ENCODE measurements around the gene TMEFF2. TPM values are rescaled to one million over a fixed set of nuclear protein-coding genes. Genes with fewer than 3 reads are reported as not detected.

TMEFF2 gene, protein sequence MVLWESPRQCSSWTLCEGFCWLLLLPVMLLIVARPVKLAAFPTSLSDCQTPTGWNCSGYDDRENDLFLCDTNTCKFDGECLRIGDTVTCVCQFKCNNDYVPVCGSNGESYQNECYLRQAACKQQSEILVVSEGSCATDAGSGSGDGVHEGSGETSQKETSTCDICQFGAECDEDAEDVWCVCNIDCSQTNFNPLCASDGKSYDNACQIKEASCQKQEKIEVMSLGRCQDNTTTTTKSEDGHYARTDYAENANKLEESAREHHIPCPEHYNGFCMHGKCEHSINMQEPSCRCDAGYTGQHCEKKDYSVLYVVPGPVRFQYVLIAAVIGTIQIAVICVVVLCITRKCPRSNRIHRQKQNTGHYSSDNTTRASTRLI
- not detected for total RNA-seq

DNA sequence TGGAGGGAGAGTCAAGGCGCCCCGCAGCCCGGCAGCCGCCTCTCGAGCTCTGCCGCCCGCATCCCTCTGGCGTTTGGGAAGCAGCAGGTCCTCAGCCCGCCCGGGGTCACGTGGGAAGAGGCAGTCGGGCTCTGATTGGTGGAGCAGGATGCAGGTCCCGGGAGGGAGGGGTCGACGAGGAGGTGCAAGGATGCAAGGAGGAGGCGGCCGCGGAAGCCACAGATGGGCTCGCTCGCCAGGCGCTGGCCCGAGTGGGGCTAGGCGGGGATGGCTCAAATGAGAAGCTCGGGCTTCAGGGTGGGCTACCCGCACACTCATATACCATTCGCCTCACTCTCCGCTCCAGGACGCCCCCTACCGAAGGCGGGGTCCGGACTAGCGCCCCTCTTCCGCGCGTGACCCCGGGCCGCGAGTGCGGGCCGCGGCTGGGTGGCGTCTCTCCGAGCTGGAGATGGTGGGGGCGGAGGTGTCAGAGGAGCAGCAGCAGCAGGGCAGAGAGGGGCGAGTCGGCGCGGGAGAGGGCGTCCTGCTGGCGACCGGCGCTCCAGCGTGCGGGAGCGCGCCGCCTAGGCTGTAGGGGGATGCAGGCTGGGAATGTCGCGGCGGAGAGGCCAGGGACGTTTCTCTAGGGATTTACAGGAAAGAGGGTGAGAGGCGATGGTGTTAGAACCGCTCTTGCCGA, at the start of gene TMEFF2:
TSS of gene TMEFF2 (minus strand) at position 68 of the 682 bp plus-strand sequence. CDS start 409 bp downstream, outside the sequence.
- peak; percentile 64 for DNase-seq (ENCODE audit: low spot score)

DNA sequence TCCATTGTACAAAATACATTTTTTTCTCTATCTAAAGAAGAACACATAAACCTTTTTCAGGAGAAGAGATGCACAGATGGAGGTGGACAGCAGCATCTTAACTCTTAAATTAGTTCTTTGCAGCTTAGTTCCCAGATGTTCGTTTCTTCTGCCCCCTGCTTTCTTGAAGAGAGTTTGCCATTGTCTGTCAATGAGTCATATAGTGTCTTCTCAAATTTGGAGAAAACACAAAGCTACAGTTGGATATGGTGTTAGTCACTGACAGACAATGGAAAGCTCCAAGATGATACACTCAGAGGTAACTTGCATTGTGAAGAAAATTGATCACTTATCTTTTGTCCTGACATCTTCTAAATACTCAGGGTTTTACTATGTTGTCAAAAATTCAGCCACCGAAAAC, 48.8 kb upstream of the TMEFF2 start:
- intact Hi-C loops (cut with DNase I): no loop called here
- DNase-seq (ENCODE audit: low spot score) (no peak), ATAC-seq (no peak)

More for the DNA sequence above, at the start of gene TMEFF2:
- intact Hi-C loops (cut with DNase I): no loop called here
- peak; percentile 76 for ATAC-seq

DNA sequence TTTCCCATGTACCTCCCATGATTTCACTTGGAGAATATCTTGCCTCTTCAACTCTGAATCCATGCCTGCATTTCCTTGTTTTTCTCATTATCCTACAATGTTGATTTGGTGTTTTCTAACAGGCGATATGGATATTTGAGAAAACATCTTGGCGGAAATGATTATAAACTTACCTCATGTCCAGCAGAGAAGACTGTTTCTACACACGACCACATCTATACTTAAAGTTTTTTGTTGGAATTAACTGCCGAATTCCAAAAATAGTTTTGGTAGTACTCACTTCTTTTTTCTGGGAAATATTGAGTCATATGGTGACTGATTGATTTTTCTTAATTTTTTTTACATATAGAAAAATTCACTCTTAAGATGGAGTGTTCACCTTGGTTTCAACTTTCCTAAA, 41.4 kb upstream of the TMEFF2 start:
- ATAC-seq (no peak), DNase-seq (ENCODE audit: low spot score) (no peak)
- intact Hi-C loops (cut with DNase I): no loop called here

DNA sequence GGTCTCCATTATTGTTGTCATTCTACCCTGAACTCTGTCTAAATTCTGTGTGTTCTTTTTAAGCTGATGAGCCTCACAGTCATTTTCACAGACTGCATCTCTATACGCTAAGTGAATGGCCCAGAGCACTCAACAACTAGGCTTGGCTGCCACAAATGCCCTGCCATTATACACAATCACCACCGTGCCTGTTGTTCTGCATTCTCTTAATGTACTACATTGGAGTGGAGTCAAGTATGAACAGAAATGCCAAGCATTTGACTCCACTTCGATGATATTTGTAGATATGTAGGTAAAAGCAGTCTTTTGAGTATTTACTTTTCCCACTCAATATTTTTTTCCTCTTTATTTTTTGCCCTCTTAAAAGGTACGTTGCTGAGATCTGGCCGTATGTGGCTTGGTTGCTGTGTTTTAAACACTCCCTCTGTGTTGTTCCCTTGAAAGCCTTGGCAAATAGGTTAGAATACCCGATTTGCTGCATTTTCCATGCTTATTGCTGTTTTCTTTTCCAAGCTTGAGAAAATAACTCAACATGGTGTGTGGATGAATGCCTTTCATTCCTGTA, 36.2 kb upstream of the TMEFF2 start:
- DNase-seq (ENCODE audit: low spot score) (no peak), ATAC-seq (no peak)
- intact Hi-C loops (cut with DNase I): no loop called here

DNA sequence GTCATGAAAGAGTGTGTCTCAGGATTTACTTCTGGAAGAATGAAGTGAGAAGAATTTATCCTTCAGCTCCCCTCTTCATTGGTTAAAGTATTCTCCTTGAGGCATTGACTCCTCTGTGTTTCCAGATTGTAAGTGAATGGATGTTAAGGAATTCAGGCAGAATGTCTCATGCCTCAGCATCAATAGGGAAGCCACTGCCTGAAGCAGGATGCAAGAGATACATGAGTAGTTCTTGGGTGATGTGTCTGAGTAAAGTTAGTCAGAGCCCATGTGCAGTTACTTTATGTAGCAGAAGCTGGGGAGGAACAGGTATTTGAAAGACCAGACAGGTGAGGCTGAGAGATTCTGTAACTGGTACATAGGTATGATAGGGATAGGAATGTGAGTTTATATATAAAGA, 34.0 kb upstream of the TMEFF2 start:
- intact Hi-C loops (cut with DNase I): no loop called here
- DNase-seq (ENCODE audit: low spot score) (no peak), ATAC-seq (no peak)

DNA sequence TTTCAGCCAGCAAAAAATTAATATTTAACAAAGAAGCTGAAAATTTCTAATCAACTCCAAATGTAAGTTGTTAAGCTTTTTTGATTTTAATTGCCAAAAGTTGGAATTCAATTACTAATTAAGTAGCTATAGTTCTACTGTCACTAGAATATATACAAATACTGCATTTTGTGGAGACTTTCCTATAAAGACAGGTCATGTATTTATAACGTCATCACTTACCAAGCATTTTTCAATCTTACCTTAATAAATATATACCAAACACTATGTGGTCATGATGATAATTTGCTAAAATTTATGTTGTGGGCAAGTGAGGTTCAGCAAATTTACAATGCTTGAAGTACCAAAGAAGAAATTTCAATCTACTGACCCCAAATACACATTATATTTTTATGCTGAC, 24.2 kb upstream of the TMEFF2 start:
- DNase-seq (ENCODE audit: low spot score) (no peak), ATAC-seq (no peak)
- intact Hi-C loops (cut with DNase I): no loop called here

DNA sequence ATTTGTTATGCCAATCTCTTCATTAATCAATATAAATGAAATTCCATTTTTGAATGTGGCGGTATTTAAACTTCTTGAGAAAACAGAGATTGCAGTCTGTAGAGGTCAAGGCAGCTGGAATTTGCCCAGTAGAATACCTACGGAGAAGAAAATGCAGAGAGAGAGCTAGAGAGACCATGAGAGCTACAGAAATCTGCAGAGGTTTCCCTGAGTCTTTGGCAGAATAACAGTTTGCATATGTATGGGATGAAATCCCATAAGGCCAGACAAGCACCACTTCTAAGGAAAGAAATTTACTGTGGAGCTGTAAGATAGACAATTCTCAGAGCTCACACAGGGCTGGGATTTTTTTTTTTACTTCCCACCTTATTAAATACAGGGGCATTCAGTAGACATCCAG, 23.6 kb upstream of the TMEFF2 start:
- intact Hi-C loops (cut with DNase I): no loop called here
- ATAC-seq (no peak), DNase-seq (ENCODE audit: low spot score) (no peak)

DNA sequence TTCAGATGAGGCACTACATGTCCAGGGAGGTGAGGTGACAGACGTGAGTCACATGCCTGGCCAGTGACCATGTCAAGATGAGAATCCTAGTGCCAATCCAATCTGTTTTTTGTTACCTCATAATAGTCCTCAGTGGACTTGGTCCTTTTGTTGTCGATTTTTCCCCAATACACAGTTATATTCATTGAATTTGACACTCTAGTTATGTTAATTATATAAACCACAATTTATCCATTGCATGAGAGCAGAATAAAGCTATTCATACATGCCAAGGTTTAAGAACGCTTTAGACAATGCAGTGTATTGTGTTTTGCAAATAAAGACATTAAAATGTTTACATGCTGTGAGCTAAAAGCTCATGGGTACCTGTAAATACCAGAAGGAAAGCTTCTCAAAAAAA, 21.6 kb upstream of the TMEFF2 start:
- ATAC-seq: no peak
- DNase-seq (ENCODE audit: low spot score): no peak

DNA sequence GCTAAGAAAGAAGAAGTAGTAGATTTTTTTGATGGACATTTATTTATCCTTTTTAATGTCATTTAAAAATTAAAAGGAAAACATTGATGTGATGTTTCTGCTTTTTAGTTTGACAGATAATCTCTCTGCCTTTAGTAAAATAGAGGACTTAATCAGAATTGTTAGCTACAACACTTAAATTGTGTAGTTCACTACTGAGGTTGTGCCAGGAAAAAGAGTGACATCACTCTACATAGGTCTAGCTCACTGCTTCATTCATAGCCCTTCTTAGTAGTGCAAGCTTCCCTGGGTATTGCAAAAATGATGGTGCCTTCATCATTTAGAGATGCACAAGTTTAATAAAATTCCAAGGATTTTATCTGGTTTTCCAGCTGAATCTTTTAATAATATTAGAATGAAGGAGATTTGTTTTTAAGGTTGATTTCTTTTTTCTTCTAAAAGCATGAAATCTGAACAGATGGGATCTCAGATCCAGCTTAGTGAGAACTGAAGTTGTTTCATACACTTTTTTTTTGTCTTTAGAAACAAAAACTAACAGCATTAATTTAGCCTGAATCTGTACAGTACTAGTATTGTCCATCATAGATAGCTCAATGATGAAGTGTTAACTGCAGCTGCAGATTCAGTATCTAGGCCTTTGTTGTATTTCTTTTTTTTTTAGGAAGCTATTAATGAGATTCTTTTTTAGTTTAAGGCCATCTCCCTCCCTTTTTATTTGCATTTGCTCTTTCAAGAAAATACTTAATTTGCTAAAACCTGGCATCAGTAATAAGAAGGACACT, 20.6 kb upstream of the TMEFF2 start:
- DNase-seq (ENCODE audit: low spot score) (no peak), ATAC-seq (no peak)
- intact Hi-C loops (cut with DNase I): no loop called here

More for the DNA sequence above, 21.6 kb upstream of the TMEFF2 start:
- intact Hi-C loops (cut with DNase I): no loop called here

DNA sequence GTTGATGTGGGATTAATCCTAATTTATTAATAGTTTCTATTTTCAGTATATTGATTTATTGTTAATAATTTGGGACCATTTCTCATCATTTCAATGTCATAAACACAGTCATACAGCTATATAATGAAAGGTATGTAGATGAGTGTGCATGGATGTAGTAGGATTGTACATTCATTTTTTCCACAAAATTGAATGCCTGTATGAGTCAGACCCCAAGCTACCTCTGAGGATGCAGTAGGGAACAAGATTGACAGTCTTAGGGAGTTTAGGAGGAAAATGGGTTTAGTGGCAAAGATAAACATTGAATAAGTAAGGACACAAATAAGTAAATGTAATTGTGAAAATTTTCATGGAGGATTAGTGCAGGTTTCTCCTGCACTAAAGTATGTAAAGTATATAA, 14.1 kb upstream of the TMEFF2 start:
- no peak for ATAC-seq
- intact Hi-C loops (cut with DNase I): no loop called here
- DNase-seq (ENCODE audit: low spot score): no peak

DNA sequence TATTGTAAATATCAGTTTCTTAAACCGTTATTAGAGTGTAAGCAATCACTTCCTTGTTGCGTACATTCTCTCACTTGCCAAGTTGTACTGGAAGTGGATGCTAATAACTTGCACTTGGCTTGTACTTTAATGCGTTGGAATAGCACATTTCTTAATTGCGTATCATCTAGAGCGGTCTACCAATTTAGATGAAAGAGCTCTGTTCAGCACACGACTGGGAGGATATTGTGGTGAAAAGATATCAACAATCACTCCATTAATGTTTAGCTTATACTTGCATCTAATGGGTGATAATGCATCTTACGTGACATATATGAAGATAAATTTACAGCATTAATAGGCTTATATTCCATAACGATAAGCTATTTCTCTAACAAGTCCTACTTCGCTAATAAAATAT, 11.7 kb upstream of the TMEFF2 start:
- DNase-seq (ENCODE audit: low spot score): no peak
- ATAC-seq: no peak
- intact Hi-C loops (cut with DNase I): no loop called here

DNA sequence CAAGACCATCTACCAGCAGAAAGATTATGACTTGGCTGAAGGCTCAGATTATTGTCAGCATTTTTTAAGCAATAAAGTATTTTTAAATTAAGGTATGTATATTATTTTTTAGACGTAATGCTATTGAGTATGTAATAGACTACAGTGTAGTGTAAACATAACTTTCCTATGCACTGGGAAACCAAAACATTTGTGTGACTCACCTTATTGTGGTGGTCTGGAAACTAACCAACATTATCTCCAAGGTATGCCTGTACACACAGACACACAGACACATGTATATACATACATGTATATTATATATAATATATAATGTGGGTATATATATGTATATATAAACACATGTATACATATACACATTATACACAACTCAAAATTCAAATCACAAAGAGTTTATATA, 9.1 kb upstream of the TMEFF2 start:
- DNase-seq (ENCODE audit: low spot score): no peak
- intact Hi-C loops (cut with DNase I): no loop called here
- no peak for ATAC-seq

DNA sequence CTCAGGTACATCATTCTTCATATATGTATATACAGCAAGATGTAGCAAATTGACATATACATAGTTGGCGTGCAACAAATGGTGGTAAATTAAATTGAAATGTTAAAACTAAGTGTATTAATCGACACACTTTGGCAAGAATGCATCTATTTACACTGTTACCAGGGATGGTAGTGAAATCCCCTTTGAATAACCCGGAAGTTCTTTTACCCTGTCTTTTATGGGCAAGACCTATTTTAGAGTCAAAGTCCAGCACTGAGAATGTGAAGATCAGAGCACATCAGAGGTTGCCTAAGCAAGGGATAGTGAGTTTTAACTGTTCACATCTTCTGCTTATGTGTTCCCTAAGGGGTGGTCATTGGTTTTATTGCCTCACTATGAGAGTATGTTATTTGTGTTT, 7.6 kb upstream of the TMEFF2 start:
- ATAC-seq (no peak), DNase-seq (ENCODE audit: low spot score) (no peak)
- intact Hi-C loops (cut with DNase I): no loop called here

DNA sequence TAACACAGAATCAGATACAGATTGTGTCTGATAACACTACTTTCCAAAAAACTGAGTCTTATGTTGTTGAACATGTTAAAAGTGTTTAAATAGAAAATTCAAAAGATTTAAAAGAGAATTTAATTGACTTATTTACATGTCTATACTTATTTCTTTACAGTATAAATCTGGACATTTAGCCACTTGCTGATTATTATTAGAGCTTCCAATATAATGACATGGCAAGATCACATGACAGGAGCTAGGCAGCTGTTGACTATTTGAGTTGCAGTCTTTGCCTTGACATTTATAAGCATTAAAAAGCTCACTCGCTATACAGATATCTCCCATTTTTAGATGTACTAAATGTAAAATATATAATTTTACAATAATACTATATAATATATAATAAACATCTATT, 6.4 kb upstream of the TMEFF2 start:
- intact Hi-C loops (cut with DNase I): no loop called here
- DNase-seq (ENCODE audit: low spot score) (no peak), ATAC-seq (no peak)

DNA sequence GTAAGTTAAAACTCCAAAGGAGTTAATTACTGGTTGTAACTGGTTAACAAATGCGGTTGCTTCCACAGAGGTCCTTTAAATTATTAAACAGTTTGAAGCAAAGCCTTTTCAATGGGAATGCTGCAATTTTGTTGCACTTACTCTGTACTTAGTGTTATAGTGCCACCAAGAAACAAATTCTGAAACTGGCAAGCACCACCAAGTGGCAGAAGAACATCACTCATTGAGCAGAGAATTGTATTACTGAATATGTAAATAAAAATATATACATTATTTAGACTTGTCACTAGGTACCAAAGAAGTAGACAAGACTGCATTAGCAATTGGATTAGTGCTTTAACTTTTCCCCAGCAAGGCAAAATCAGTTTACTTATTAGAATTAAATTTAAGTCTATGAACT, 2.6 kb upstream of the TMEFF2 start:
- intact Hi-C loops (cut with DNase I): no loop called here
- DNase-seq (ENCODE audit: low spot score): no peak
- no peak for ATAC-seq

DNA sequence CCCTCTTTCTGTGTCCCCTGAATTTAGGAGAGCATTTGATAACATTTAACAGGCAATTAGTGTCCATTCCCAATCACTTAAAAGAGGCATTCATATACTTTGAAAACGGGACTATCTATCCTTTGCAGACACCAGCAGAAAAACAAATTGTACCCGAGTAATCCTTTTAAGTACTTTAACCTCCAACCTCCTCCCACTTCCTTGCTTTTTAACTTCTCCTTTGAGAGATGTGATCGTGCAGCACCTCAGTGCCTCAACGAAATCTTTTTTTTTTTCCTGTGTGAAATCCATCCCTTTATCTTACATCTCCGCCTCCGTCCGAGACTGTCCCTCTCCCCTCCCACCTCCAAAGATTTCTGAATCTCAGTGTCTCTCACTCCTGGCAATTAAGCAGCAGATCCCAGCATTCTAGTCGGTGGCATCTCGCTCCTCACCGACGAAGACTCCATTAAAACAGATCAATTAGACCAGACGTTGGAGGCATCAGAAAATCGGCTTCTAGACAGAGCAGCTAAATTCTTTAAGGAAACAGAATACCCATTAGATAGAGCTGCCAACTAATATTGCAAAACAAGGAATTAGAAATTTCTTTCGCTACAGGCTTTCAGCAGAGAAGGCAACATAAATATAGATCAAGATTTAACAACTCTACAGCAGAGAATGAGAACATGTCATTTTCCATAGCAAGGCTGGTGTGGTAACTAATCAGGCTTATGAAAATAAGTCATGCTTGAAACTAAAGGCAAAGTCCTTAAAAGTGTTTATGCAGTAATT, 1.9 kb upstream of the TMEFF2 start:
- intact Hi-C loops (cut with DNase I): no loop called here
- DNase-seq (ENCODE audit: low spot score): no peak
- ATAC-seq: no peak

DNA sequence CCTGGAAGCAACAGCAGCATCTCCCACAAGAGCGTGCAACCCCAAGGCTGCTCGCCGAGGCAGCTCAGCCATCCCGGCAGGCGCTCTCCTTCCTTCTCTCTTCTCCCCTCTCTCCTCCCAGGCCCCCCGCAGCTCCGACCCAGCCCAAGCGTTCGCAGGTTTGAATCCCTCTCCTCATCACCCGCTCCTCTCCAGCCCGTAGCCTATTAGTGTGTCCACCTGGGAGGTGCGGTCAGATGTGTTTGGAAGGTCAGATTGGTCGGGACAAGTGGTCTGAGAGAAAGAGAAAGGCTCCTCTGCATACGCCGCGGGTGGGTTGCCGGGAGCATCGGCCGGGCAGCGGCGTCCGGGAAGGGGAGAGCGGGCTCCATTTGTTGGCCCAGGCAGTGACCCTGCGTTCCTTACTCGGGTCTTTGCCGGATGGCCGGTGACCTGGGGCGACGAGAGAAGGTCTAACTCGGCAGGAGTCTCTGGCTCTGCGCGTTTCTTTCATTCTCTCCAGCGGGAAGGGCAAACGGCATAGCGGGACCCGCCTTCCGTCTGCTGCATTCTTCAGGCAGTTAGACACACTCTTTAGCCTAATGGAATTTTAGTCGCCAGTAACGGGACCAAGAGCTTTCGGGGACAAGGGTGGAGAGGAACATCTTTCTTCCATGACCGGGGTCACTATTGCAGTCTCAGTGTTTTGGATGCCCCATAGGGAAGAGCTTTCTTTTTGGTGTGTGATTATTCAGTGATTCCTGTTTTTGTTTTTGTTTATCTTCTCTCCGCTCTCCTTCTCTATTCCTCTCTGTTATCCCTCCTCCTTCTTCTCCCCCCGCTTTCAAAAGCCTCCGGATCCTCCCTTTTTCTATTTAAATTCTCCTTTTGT, 1.1 kb upstream of the TMEFF2 start:
- intact Hi-C loops (cut with DNase I): no loop called here
- DNase-seq (ENCODE audit: low spot score): peak; percentile 53
- ATAC-seq: peak; percentile 59

DNA sequence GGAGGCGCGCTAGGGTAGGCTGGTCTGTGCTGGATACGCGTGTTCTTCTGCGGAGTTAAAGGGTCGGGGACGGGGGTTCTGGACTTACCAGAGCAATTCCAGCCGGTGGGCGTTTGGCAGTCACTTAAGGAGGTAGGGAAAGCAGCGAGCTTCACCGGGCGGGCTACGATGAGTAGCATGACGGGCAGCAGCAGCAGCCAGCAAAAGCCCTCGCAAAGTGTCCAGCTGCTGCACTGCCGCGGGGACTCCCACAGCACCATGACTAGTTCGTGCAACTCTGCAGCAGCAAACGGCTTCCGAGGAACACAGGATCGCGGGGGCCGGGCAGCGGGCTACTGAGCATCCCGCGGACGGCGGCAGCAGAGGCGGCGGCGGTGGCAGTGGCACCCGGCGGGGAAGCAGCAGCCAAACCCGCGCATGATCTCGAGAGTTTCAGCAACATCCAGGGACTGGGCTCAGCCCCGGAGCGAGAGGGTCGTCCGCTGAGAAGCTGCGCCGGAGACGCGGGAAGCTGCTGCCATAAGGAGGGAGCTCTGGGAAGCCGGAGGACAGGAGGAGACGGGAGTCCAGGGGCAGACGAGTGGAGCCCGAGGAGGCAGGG, 368 bp downstream of the TMEFF2 start:
- DNase-seq (ENCODE audit: low spot score) (peak; percentile 50), ATAC-seq (peak; percentile 38)
- intact Hi-C loops (cut with DNase I): no loop called here

Data from sciatic nerve (tissue), 2 donors.